H1 (cell line): Measurements from ENCODE around the gene PRRC1. TPM values are rescaled to one million over a fixed set of nuclear protein-coding genes. Genes with fewer than 3 reads are reported as not detected.

Experiments
- CTCF ChIA-PET: fragments of 300-600 bp; sonication (Branson Sonifier 250); formaldehyde crosslinking; loops from one replicate; lab custom pipeline; 2021; ENCODE audit not compliant: partially characterized antibody; lab: Charles Lee
- POLR2A ChIA-PET: fragments of 300-600 bp; sonication (Branson Sonifier 250); formaldehyde crosslinking; loops from one replicate; lab custom pipeline; 2021; ENCODE audit warnings: inconsistent platforms; ENCODE audit not compliant: partially characterized antibody; lab: Charles Lee
- DNase-seq, 2 experiments: peaks; one replicate each; pipeline versions ENCODE4 v3.0.0 to v3.0.0-alpha.2; 2010 to 2022; ENCODE audit warnings: low spot score in 2 of 2, low read depth in 1 of 2, mixed read lengths in 1 of 2
- FAIRE-seq: peaks from 2 replicates; lab custom pipeline; 2011; peaks lifted over from hg19 to GRCh38; lab: Jason Lieb, UNC
- H2AFZ ChIP-seq: 2 replicates; pipeline ENCODE4 v1.8.1; 2012; ENCODE audit warnings: low read length, inconsistent platforms
- H2AK5ac ChIP-seq: 2 replicates; pipeline ENCODE4 v1.6.1; 2013; ENCODE audit warnings: low read depth, low read length
- H2BK120ac ChIP-seq: replicated peaks from 2 replicates; pipeline ENCODE3; 2013; ENCODE audit warnings: low read depth, low read length, inconsistent platforms
- H2BK12ac ChIP-seq: 2 replicates; pipeline ENCODE4 v1.6.1; 2013; ENCODE audit warnings: low read depth, low read length
- H2BK15ac ChIP-seq: 2 replicates; pipeline ENCODE4 v1.6.1; 2013; ENCODE audit warnings: low read length
- H2BK20ac ChIP-seq: 2 replicates; pipeline ENCODE4 v1.6.1; 2013; ENCODE audit warnings: low read length
- H2BK5ac ChIP-seq: 2 replicates; pipeline ENCODE4 v1.6.1; 2013; ENCODE audit warnings: low read depth, low read length
- H3K14ac ChIP-seq: 2 replicates; pipeline ENCODE4 v1.6.1; 2013; ENCODE audit warnings: inconsistent platforms; ENCODE audit not compliant: insufficient read length
- H3K18ac ChIP-seq: 2 replicates; pipeline ENCODE4 v1.6.1; 2013; ENCODE audit warnings: low read length; ENCODE audit errors: extremely low read depth
- H3K23ac ChIP-seq: 2 replicates; pipeline ENCODE4 v1.6.1; 2013; ENCODE audit warnings: inconsistent platforms; ENCODE audit not compliant: insufficient read length
- H3K23me2 ChIP-seq: 2 replicates; pipeline ENCODE4 v1.6.1; 2013; ENCODE audit warnings: low read depth, low read length
- H3K27ac ChIP-seq: 2 replicates; pipeline ENCODE4 v1.6.1; 2011; ENCODE audit warnings: low read depth, low read length, inconsistent platforms
- H3K27me3 ChIP-seq, 4 experiments: replicated peaks in 1 of 4; 1 replicate in 1 of 4; 2 replicates in 3 of 4; pipeline versions ENCODE4 v1.6.1 to v1.8.1; 2011 to 2013; ENCODE audit warnings: low read length in 3 of 4, mild to moderate bottlenecking in 3 of 4, inconsistent platforms in 2 of 4, mixed read lengths in 2 of 4, moderate library complexity in 1 of 4; ENCODE audit not compliant: control insufficient read depth in 3 of 4, insufficient read depth in 3 of 4; ENCODE audit errors: extremely low read depth in 1 of 4
- H3K36me3 ChIP-seq, 4 experiments: 2 replicates each; pipeline versions ENCODE4 v1.6.1 to v1.8.1; 2011 to 2013; ENCODE audit warnings: mild to moderate bottlenecking in 4 of 4, low read length in 3 of 4, moderate library complexity in 2 of 4, control low read depth in 1 of 4, inconsistent platforms in 1 of 4; ENCODE audit not compliant: insufficient read depth in 4 of 4, control insufficient read depth in 2 of 4
- H3K4ac ChIP-seq: replicated peaks from 2 replicates; pipeline ENCODE3; 2013; ENCODE audit warnings: low read length, low read depth, mixed read lengths, inconsistent platforms; ENCODE audit not compliant: insufficient read length
- H3K4me1 ChIP-seq, 4 experiments: replicated peaks in 1 of 4; 1 replicate in 1 of 4; 2 replicates in 3 of 4; pipeline versions ENCODE4 v1.6.1 to v1.8.1; 2011 to 2013; ENCODE audit warnings: low read length in 3 of 4, inconsistent platforms in 2 of 4, mixed read lengths in 1 of 4; ENCODE audit not compliant: insufficient read depth in 4 of 4, control insufficient read depth in 3 of 4
- H3K4me2 ChIP-seq, 2 experiments: 2 replicates each; pipeline versions ENCODE4 v1.6.1 to v1.8.1; 2011 to 2013; ENCODE audit warnings: low read depth in 2 of 2, low read length in 2 of 2, control low read depth in 1 of 2, inconsistent platforms in 1 of 2, mild to moderate bottlenecking in 1 of 2; ENCODE audit not compliant: insufficient read depth in 1 of 2
- H3K4me3 ChIP-seq, 4 experiments: fragments of 200-600, 300-600 bp in 1 of 4; sonication (generic), shearing (Covaris generic), sonication (Bioruptor Twin) in 1 of 4; 2 replicates each; pipeline versions ENCODE4 v1.5.1 to v1.8.1; 2011 to 2016; ENCODE audit warnings: low read length in 4 of 4, low read depth in 3 of 4, control low read depth in 2 of 4, inconsistent platforms in 2 of 4, mild to moderate bottlenecking in 2 of 4, mixed read lengths in 1 of 4, moderate library complexity in 1 of 4; ENCODE audit not compliant: insufficient read depth in 2 of 4; ENCODE audit errors: extremely low read depth in 1 of 4
- H3K56ac ChIP-seq: replicated peaks from 2 replicates; pipeline ENCODE3; 2013; ENCODE audit warnings: low read depth, mild to moderate bottlenecking, mixed read lengths, low read length, inconsistent platforms; ENCODE audit not compliant: insufficient read length
- H3K79me1 ChIP-seq: 2 replicates; pipeline ENCODE4 v1.6.1; 2013; ENCODE audit warnings: low read depth, low read length, control low read depth
- H3K79me2 ChIP-seq, 2 experiments: 2 replicates each; pipeline versions ENCODE4 v1.6.1 to v1.8.1; 2012 to 2013; ENCODE audit warnings: low read length in 2 of 2, mild to moderate bottlenecking in 2 of 2, inconsistent platforms in 1 of 2; ENCODE audit not compliant: insufficient read depth in 2 of 2, control insufficient read depth in 1 of 2
- H3K9ac ChIP-seq, 4 experiments: replicated peaks in 1 of 4; 1 replicate in 1 of 4; 2 replicates in 3 of 4; pipeline versions ENCODE4 v1.6.1 to v1.8.1; 2011 to 2013; ENCODE audit warnings: low read depth in 3 of 4, low read length in 3 of 4, control low read depth in 2 of 4, mild to moderate bottlenecking in 2 of 4, moderate library complexity in 2 of 4, inconsistent platforms in 1 of 4; ENCODE audit errors: extremely low read depth in 1 of 4
- H3K9me3 ChIP-seq, 2 experiments: 2 replicates each; pipeline versions ENCODE4 v1.6.1 to v1.8.1; 2012 to 2013; ENCODE audit warnings: mild to moderate bottlenecking in 2 of 2, moderate library complexity in 2 of 2, control low read depth in 1 of 2, inconsistent platforms in 1 of 2, low read depth in 1 of 2, low read length in 1 of 2, mixed read lengths in 1 of 2; ENCODE audit not compliant: insufficient read depth in 2 of 2
- H4K20me1 ChIP-seq, 2 experiments: replicated peaks in 1 of 2; 2 replicates each; pipeline versions ENCODE3 to v1.8.1; 2011 to 2013; ENCODE audit warnings: inconsistent platforms in 2 of 2, low read length in 2 of 2, mild to moderate bottlenecking in 1 of 2; ENCODE audit not compliant: insufficient read depth in 2 of 2, control insufficient read depth in 1 of 2
- H4K5ac ChIP-seq: 2 replicates; pipeline ENCODE4 v1.6.1; 2013; ENCODE audit warnings: low read length, low read depth, mixed read lengths, inconsistent platforms; ENCODE audit not compliant: insufficient read length
- H4K8ac ChIP-seq: 2 replicates; pipeline ENCODE4 v1.8.0; 2013; ENCODE audit warnings: mild to moderate bottlenecking, moderate library complexity, low read length, inconsistent platforms; ENCODE audit not compliant: insufficient read depth; ENCODE audit errors: extremely low read depth
- H4K91ac ChIP-seq: replicated peaks from 2 replicates; pipeline ENCODE3; 2013; ENCODE audit warnings: low read length, mixed read lengths, inconsistent platforms; ENCODE audit not compliant: insufficient read length
- ASH2L ChIP-seq: fragments of 200-600, 300-600 bp; sonication (generic); IDR thresholded peaks from one replicate; pipeline ENCODE4 v1.7.1; 2017; ENCODE audit warnings: low read length
- ATF2 ChIP-seq: IDR thresholded peaks from 2 replicates; pipeline ENCODE4 v1.6.1; 2012; ENCODE audit warnings: low read length, inconsistent platforms
- CHD1 ChIP-seq: IDR thresholded peaks from 2 replicates; pipeline ENCODE4 v1.6.1; 2012; ENCODE audit warnings: low read depth, low read length, improper control_type of control experiment
- CREB1 ChIP-seq: IDR thresholded peaks from 2 replicates; pipeline ENCODE4 v1.6.1; 2012; ENCODE audit warnings: inconsistent platforms
- EZH2 ChIP-seq: fragments of 200-600 bp; sonication (generic); IDR thresholded peaks from 2 replicates; pipeline ENCODE4 v1.7.1; 2012; ENCODE audit warnings: low read depth, mild to moderate bottlenecking, moderate library complexity, low read length, inconsistent platforms; ENCODE audit not compliant: severe bottlenecking
- KDM1A ChIP-seq: fragments of 200-600, 300-600 bp; sonication (generic); IDR thresholded peaks from 2 replicates; pipeline ENCODE4 v1.7.1; 2016; ENCODE audit warnings: mild to moderate bottlenecking, low read length, borderline replicate concordance
- MAFK ChIP-seq: IDR thresholded peaks from 2 replicates; pipeline ENCODE4 v1.6.1; 2012; ENCODE audit warnings: low read depth, mild to moderate bottlenecking, improper control_type of control experiment, low read length
- POLR2A ChIP-seq, 2 experiments: IDR thresholded peaks; 1 replicate in 1 of 2; 2 replicates in 1 of 2; pipeline ENCODE4 v1.6.1; 2011; ENCODE audit warnings: low read depth in 2 of 2, low read length in 2 of 2, mild to moderate bottlenecking in 2 of 2; ENCODE audit errors: control extremely low read depth in 1 of 2
- POU5F1 ChIP-seq: IDR thresholded peaks from 2 replicates; pipeline ENCODE4 v1.6.1; 2011; ENCODE audit warnings: low read depth, mild to moderate bottlenecking, low read length, moderate library complexity
- RBBP5 ChIP-seq: IDR thresholded peaks from 2 replicates; pipeline ENCODE4 v1.7.1; 2012; ENCODE audit warnings: low read depth, mild to moderate bottlenecking, inconsistent platforms, low read length, moderate library complexity, borderline replicate concordance
- SAP30 ChIP-seq: fragments of 300-600 bp; sonication (generic); IDR thresholded peaks from 2 replicates; pipeline ENCODE4 v1.7.1; 2012; ENCODE audit warnings: low read length, moderate library complexity, mild to moderate bottlenecking, inconsistent platforms; ENCODE audit not compliant: insufficient read depth, insufficient replicate concordance
- SIRT6 ChIP-seq: IDR thresholded peaks from one replicate; pipeline ENCODE4 v1.7.1; 2012; ENCODE audit warnings: low read length, inconsistent platforms
- SP4 ChIP-seq: IDR thresholded peaks from 2 replicates; pipeline ENCODE4 v1.6.1; 2012; ENCODE audit warnings: low read length, inconsistent platforms
- TAF7 ChIP-seq: optimal IDR thresholded peaks from 2 replicates; pipeline ENCODE3; 2011; ENCODE audit warnings: low read depth, mild to moderate bottlenecking, inconsistent platforms, low read length, moderate library complexity, borderline replicate concordance
- WGBS, 2 experiments: shearing (Covaris generic) in 1 of 2; methylation state at CpG; one replicate each; pipeline versions ENCODE4 v1.1.6 to v1.1.7; 2013 to 2015; ENCODE audit warnings: low lambda C conversion rate in 2 of 2, mixed read lengths in 2 of 2, inconsistent platforms in 1 of 2, low coverage in 1 of 2, missing lambda C conversion rate in 1 of 2; ENCODE audit not compliant: insufficient replicate concordance in 2 of 2, insufficient coverage in 1 of 2, insufficient read length in 1 of 2; ENCODE audit errors: extremely low coverage in 1 of 2, missing lambda C conversion rate in 1 of 2; 5-methylcytosine and 5-hydroxymethylcytosine counted together
- polyA plus RNA-seq, 7 experiments: library from polyadenylated mRNA; depleted of rRNA in 3 of 7; stranded (reverse) in 5 of 7; unstranded in 2 of 7; fragments of >200 nt in 5 of 7; fragments of 200-250 nt in 2 of 7; gene quantifications; 1 replicate in 5 of 7; 2 replicates in 1 of 7; 4 replicates in 1 of 7; pipeline versions ENCODE4 v1.2.1 to v1.2.3, GENCODE V29; 2011 to 2013; ENCODE audit warnings: missing spikeins in 2 of 7, mixed read lengths in 2 of 7
- total RNA-seq: library from RNA; stranded (reverse); fragmentation: NEBNext Ultra II Directional; extraction: Animal tissue kit (Norgen Biotek cat#: 25700); gene quantifications from 2 replicates; pipeline ENCODE4 v1.2.1, GENCODE V29; 2021

Gene PRRC1
- total and polyA plus RNA-seq, 2 of the 8 experiments (the other 6 are each of a cell fraction or from before 2014, with no cell fraction given): 54.6 to 78.6 TPM

- H2AK5ac ChIP-seq: no peak overlapping the region
- FAIRE-seq: no peak
Observed at GRCh38 chr5:127486471-127486870, 31.0 kb upstream of the PRRC1 start.

More at GRCh38 chr5:127486471-127486870, 31.0 kb upstream of the PRRC1 start:
- POLR2A ChIA-PET: no interaction called here
- Histone ChIP-seq H3K9me3 (peaks cover 10 to 12% of the 10 kb centered on the region in 2 experiments), H3K9ac (no peak overlapping the region), H3K79me1 (no peaks in the 10 kb centered on the region), H2BK12ac (no peak overlapping the region)
- no peak for TF ChIP-seq SIRT6
- TF ChIP-seq ASH2L: no peak
- no peak for TF ChIP-seq TAF7
- no peak for TF ChIP-seq RBBP5
- no peak for TF ChIP-seq POU5F1
- no peak for TF ChIP-seq CREB1
- TF ChIP-seq ATF2: no peak
- no peak for TF ChIP-seq SP4
- no peak for TF ChIP-seq SAP30
- TF ChIP-seq POLR2A (IDR thresholded peaks at IDR 0.05; ENCODE audit: control extremely low read depth in 1 of 2, low read depth in 2 of 2, low read length in 2 of 2): no peak
- no peak for TF ChIP-seq KDM1A
- no peak for TF ChIP-seq EZH2
- no peak for TF ChIP-seq CHD1
- TF ChIP-seq MAFK: no peak
- TF ChIP-seq, all 59 proteins: peak for 0
- 78% methylated on average over 4 of the region's 4 CpGs; no CpG with 5 or more reads in 1 of the 2 experiments for WGBS, 2 experiments
- Histone ChIP-seq H3K4me2 (no peak overlapping the region), H2BK120ac (no peak overlapping the region), H2BK20ac (no peak overlapping the region), H3K56ac (no peak overlapping the region), H3K27me3 (no peaks in the 10 kb centered on the region), H3K4ac (no peak overlapping the region), H3K36me3 (no peaks in the 10 kb centered on the region), H3K4me1 (no peaks in the 10 kb centered on the region), H3K4me3 (no peak overlapping the region), H3K23me2 (no peaks in the 10 kb centered on the region), H2AFZ (no peak overlapping the region), H4K91ac (no peak overlapping the region), H2BK5ac (no peak overlapping the region), H4K5ac (no peak overlapping the region), H2BK15ac (no peak overlapping the region), H3K18ac (no peak overlapping the region), H3K23ac (no peak overlapping the region), H4K8ac (no peak overlapping the region), H3K27ac (no peak overlapping the region), H3K14ac (no peak overlapping the region), H3K79me2 (no peaks in the 10 kb centered on the region), H4K20me1 (no peaks in the 10 kb centered on the region)
- no peak for DNase-seq
- CTCF ChIA-PET: no interaction called here
